GM12801 (cell line): ENCODE measurements around the gene SNAPC1.

ENCODE experiments used
- TF ChIP-seq, protein P1 (sequence below): IDR thresholded peaks from one replicate; pipeline ENCODE4 v1.5.1; 2011; ENCODE audit warnings: control low read depth; ENCODE audit not compliant: insufficient read length; ENCODE audit errors: extremely low read depth

Gene SNAPC1

DNA sequence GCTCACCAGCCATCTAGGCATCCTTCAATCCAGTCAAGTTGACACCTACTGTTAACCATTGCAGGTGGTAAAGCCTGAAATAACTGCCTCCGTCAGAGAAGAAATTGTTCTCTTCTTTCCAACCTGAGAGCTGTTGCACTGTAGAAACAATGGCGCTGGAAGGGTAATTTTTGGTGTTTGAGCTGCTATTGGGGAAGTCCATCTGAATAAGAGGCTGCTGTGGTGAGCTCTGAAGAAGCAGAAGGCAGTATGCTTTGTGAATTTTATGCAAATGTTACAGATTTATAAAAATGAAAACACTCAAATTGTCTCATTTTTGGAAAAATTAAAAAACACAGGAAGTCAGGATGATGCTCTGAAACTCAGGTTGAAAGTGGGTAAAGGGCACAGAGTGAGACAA, 60.2 kb downstream of the SNAPC1 start:
- TF ChIP-seq, protein P1, sequence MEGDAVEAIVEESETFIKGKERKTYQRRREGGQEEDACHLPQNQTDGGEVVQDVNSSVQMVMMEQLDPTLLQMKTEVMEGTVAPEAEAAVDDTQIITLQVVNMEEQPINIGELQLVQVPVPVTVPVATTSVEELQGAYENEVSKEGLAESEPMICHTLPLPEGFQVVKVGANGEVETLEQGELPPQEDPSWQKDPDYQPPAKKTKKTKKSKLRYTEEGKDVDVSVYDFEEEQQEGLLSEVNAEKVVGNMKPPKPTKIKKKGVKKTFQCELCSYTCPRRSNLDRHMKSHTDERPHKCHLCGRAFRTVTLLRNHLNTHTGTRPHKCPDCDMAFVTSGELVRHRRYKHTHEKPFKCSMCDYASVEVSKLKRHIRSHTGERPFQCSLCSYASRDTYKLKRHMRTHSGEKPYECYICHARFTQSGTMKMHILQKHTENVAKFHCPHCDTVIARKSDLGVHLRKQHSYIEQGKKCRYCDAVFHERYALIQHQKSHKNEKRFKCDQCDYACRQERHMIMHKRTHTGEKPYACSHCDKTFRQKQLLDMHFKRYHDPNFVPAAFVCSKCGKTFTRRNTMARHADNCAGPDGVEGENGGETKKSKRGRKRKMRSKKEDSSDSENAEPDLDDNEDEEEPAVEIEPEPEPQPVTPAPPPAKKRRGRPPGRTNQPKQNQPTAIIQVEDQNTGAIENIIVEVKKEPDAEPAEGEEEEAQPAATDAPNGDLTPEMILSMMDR: no peak

GRCh38 chr14:61832783-61833182, 70.6 kb downstream of the SNAPC1 start:
- TF ChIP-seq, protein P1: no peak

GRCh38 chr14:61836184-61836583, 74.0 kb downstream of the SNAPC1 start:
- TF ChIP-seq, protein P1: no peak

DNA sequence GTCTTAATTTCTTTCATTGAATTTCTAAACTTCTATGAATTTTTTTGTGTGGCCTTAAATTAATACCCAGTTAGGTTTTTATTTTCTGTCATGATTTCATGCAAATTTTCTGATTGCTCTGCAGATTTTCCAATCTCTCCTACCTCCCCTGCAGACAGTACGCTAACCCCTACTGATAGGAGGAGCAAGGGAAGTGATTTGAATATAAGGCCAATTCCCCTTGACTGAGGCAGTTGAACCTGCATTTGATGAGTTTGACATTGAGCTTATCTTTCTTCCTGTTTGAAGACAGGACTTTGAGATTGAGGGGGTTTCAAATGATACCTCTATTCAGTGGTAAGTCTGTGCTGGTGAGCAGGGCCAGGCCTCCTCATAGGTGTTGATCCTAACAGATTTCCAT, 74.6 kb downstream of the SNAPC1 start:
- TF ChIP-seq, protein P1: no peak

GRCh38 chr14:61837336-61838229, 75.4 kb downstream of the SNAPC1 start:
- TF ChIP-seq, protein P1: no peak

DNA sequence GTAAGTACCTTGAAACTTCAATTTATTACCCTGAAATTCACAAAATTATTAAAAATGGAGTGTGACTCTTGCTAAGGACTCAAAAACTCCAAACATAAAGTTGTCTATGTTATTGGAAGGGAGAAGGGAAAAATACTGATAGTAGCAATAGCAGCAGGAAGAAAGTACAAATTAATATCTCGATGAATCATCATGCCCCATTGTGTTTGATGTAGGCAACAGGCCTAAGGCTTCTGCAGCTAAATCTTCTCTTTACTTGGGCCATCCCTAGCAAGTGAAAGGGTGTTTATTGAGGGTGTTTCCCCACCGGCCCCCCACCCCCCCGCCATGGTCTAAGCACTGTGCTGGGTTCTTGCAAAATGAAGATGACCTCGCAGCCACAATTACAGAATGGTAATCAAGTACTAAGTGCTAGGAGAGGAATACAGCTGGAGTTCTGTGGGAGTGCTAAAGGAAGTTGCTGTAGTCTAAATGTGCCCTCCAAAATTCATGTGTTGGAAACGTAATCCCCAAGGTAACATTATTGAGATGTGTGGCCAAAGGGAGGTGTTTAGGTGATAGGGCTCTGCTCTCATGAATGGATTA, 76.5 kb downstream of the SNAPC1 start:
- TF ChIP-seq, protein P1: no peak

DNA sequence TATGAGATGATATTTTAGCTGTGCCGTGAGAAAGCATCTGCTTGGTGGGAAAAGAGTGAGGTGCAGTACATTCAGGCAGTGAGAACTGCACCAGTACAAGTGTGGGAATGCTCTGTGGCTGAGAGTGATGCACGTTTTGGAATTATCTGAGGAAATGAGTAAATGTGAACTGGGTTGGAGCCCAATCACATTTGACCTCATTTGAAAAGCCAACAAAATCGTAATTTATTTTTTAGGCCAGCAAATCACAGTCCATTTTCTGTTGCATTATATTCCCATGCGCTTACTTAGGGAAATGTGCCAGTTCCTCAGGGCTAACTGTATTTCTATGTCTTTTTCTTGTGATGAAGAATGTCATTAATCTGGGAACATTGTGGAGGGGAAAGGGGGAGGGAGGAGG, 77.3 kb downstream of the SNAPC1 start:
- TF ChIP-seq, protein P1: no peak
